ENCODE results near the gene GABRR3.
A peak's percentile ranks its signal among the peaks of the same experiment; 100 is the strongest.

DNA sequence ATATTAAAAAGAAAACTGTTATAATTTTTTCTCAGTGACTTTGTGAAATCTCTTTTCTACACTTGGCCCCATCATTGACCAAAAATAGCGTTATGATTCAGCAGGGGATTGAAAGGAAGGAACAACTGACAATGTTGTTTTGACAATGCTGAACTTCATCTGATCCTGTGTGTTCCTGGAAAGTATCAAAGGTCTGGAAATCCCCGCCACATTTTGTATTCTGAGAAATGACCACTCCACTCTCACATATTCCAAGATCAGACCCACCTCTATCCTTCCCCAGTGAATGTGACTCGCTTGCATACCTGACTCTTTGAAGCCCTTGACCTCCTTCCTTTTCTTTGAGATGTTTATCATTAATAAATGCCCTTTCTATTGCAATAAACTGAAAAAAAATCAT, 53.2 kb downstream of the GABRR3 start:
- peak; percentile 10 to 38 for TF ChIP-seq EP300 (IDR thresholded peaks at IDR 0.05)
- TF ChIP-seq, protein P1, sequence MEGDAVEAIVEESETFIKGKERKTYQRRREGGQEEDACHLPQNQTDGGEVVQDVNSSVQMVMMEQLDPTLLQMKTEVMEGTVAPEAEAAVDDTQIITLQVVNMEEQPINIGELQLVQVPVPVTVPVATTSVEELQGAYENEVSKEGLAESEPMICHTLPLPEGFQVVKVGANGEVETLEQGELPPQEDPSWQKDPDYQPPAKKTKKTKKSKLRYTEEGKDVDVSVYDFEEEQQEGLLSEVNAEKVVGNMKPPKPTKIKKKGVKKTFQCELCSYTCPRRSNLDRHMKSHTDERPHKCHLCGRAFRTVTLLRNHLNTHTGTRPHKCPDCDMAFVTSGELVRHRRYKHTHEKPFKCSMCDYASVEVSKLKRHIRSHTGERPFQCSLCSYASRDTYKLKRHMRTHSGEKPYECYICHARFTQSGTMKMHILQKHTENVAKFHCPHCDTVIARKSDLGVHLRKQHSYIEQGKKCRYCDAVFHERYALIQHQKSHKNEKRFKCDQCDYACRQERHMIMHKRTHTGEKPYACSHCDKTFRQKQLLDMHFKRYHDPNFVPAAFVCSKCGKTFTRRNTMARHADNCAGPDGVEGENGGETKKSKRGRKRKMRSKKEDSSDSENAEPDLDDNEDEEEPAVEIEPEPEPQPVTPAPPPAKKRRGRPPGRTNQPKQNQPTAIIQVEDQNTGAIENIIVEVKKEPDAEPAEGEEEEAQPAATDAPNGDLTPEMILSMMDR (IDR thresholded peaks at IDR 0.05) = no peak
